Measurements from ENCODE around the gene FAM111A.

GRCh38 chr11:59141673-59142460 lies 789 bp upstream of the FAM111A start:
- no peak for TF ChIP-seq CTCF (IDR thresholded peaks at IDR 0.05; ENCODE audit: low read length)
- TF ChIP-seq EZH2 (optimal IDR thresholded peaks at IDR 0.05; ENCODE audit: low read depth, low read length): no peak
